PC-9 (cell line): ENCODE data around the gene ZMIZ1.

Experiments used
- CTCF ChIP-seq: fragments of 200-600 bp; sonication (generic); conservative IDR thresholded peaks from 2 replicates; pipeline ENCODE4 v1.6.1; 2017; ENCODE audit warnings: mixed run types, antibody characterized with exemption, mild to moderate bottlenecking, moderate library complexity
- EZH2 ChIP-seq: fragments of 200-600 bp; sonication (generic); IDR thresholded peaks from 2 replicates; pipeline ENCODE4 v1.8.0; 2017; ENCODE audit warnings: antibody characterized with exemption, low read depth

DNA sequence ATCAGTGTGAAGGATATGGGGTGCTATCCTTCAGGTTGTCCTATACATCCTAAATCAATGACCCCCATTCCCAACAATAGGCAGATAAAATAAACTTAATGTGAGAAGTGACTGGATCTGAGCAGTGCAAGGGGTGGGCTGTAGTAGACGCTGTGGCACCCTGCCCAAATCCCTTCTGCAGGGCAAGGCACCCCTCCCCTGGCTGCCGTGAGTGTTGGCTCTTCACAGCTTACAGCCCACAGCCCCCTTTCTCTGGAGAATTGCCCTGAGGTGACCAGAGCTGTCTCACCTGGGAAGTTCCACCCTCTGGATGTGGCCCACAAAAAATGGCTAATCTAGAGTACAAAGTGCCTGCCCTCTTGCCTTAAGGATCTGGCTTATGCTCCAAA, 252.7 kb downstream of the ZMIZ1 start:
- no peak for TF ChIP-seq CTCF
- TF ChIP-seq EZH2, result no peak
